HG03460 (cell line): ENCODE results near the gene PIK3R3.

ENCODE experiments used
- ATAC-seq: cut with Tn5 transposase; IDR thresholded peaks from one replicate; pipeline ENCODE4 v1.9.1; 2021; ENCODE audit not compliant: unreplicated experiment

The PIK3R3 gene

DNA sequence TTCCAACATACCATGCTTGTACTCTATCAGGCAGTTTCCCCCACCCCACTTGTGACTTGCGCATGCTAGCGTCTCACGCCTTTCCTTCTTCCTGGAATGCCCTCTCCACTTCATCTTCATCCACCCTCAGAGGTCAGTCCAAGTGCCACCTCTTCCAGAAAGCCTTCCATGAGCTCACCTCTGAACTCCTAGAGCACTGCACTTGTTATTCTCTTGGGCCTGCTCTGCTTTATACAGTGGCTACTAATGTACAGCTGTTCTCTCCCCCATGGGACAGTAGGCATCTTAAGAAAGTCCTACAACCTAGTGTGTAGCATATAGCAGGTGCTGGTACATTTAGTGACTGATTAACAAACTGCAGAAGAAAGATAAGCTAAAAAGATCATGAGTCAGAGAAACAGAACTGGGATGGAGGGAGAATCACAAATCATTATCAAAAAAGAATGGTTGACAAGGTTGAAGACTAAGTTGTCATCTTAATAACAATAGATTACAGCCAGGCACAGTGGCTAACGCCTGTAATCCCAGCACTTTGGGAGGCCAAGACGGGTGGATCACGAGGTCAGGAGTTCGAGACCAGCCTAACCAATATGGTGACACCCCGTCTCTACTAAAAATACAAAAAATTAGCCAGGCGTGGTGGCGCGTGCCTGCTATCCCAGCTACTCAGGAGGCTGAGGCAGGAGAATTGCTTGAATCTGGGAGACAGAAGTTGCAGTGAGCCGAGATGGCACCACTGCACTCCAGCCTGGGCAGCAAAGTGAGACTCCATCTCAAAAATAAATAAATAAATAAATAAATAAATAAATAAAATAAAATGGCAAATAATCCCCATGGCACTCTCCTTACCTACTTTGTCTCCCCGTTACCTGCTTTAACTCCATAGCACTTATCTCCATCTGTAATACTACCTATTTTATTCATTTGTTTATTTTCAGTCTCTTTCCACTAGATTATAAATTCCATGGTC lies 26.2 kb upstream of the PIK3R3 start:
- ATAC-seq, result peak; percentile 85

DNA sequence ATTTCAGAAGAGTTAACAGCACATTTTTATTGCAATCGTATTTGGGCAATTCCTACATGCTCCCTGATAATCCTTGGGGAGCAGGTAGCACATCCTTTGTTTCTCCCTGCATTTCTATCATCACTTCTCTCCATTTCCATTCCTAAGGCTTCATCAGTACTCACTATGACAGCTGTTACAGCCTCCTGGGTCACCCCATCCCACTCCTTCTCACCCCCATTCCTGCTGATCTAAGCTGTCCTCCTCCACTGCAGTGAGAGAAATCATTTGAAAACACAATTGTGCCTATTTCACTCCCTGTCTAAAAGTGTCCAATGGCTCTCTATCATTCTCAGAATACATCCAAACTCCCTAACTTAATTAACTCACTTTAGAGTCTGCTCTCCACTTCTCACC lies 25.5 kb upstream of the PIK3R3 start:
- ATAC-seq, result no peak

DNA sequence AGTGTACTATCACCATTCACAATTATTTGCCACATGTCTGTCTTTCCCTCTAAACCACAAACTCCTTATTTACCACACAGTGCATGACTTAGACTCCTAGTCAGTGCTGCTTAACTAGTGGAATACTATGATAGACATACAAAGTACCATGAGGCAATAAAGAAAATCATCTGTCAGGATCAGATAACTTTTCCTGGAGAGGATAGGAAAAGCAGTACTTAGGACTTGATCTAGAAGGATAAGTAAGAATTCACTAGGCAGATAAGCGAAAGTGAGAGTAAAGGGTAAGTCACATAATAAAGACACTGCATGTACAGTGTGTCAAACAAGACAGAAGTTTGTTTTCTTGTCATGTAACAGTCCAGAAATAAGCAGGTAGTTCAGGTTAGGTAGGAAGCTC lies 21.3 kb upstream of the PIK3R3 start:
- no peak for ATAC-seq

DNA sequence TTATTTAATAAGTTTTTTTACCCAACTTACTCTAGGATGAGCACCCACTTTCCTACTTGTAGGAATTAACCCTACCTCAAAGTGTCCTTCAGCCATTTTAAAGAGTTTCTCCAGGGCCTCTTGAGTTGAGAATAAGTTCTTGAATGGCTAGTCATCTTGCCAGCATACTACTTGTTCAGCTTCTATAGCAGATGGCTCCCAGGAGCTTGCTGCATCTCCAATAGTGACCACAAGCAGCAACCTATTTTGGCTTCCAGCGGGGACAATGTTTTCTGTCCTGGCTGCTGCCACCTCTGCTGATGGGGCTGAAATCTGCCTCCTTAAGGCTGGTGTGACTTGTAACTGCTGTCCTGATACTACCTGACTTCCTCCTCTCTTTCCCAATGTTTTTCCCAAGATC lies 20.8 kb upstream of the PIK3R3 start:
- ATAC-seq, result no peak

DNA sequence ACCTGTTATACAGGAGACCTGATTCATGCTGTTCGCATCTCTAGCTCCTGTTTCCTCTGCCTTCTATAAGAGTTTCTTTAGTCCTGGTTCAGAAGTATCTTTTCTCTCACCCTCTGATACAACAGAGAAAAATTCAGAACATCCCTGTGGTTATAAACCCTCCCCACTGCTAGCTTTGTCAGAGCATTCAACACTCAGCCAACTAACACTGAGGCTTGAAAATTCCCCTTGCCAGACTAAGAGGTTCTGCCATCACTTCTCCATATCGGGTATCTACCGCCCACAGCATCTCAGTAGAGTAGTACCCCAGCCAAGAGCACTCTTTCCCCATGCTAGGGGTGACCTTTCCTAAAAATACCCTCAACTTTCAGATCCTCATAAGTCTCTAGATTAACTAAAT lies 19.6 kb upstream of the PIK3R3 start:
- ATAC-seq, result no peak

DNA sequence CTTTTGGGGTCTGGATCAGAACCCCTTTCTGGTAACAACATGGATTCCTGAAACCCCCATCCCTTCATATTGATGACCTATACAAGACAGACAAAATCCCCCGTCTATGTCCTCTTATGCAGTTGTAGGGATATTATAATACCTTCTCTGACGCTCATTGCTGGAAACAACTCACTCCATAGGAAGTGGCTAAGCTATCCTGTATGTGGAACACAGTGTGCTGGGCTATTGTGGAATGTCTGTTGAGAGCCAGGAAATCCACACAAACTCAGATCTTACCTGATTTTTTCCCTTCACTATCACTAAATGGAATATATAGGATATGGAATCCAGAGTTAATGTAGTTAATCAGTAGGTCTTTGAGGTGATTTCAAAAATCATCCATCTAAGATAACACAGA lies 17.7 kb upstream of the PIK3R3 start:
- ATAC-seq, result no peak

DNA sequence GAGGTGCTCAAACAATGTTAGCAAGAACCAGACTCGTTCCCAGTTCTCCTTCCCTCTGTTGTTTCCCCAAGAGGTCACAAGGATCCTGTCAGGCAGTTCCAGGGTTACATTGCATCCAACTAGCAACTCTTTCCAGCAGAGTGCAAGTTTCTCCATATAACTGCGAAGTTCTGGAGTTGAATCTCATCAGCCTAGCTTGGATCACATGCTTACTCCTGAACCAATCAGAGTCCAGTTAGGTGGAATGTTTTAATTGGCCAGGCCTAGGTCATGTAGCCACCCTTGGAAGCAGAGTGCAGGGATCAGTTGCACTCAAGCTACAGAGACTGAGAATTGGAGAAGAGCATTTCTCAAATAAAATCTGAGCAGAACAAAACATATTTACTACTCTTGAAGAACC lies 15.9 kb upstream of the PIK3R3 start:
- no peak for ATAC-seq

DNA sequence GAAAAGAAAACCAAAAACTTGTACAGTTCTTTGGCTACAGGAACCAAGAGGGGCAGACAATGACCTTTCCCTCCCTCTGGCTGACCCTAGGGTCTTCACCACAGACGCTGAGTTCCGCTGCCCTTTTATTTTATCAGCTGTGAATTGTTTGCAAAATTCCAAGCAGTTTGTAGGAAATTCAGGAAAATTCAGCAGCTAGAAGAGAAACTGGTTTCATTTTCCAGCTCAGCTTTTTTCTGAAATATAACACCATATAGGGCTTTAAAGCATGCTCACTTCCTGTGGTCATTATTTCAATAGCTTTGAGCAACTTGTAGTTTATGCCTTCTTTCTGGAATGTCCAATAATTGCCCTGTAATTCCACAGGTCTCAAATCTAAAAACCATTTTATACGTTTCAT lies 5.5 kb upstream of the PIK3R3 start:
- ATAC-seq, result no peak

DNA sequence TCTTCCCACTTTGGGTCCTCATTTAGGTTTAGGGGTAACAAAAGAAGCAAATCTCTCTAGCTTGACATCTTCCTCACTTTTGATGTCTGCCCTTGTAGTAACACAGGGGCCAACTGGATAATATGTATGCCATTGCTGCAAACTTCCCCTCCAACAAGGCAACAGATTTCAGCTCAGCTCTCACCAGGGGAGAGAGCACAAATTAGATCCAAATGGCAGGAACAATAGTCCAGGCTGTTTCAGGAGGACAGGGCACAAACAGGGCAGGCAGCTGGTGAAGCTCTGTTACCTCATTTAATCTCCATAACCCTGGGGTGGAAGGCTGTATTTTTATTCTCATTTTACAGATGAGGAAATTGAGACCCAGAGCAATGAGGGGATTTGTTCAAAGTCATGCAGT lies 4.3 kb upstream of the PIK3R3 start:
- ATAC-seq, result no peak

DNA sequence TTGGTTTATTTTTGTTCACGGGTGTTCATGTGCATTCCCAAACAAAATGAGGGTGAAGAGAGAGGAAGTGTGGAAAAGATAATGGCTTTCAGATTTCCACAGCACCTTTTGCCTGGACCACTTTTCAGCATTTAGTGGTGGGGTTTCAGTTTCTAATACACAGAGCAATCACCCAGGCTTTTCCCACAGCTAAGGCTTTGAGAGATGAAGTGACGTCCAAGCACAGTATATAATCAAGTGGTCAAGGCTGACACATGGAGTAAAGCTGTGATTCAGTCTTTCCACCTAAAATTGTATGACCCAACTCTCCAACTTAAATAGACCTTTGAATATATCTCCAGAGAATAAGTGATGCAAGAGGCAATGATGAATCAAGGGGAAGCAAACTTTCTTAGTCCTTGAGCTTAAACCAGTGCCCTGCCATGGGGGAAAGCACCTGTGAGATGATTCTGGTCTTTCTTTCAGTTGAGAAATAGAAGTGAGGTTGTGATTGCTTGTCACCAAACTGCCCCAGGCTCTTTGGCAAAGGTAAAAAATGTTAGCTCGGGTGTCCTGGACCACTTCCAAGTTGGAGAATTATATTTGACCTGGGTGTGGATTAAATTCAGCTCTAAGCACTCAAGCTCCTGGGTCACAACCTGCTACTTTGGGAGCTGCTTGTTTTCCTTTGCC lies 2.4 kb upstream of the PIK3R3 start:
- no peak for ATAC-seq

DNA sequence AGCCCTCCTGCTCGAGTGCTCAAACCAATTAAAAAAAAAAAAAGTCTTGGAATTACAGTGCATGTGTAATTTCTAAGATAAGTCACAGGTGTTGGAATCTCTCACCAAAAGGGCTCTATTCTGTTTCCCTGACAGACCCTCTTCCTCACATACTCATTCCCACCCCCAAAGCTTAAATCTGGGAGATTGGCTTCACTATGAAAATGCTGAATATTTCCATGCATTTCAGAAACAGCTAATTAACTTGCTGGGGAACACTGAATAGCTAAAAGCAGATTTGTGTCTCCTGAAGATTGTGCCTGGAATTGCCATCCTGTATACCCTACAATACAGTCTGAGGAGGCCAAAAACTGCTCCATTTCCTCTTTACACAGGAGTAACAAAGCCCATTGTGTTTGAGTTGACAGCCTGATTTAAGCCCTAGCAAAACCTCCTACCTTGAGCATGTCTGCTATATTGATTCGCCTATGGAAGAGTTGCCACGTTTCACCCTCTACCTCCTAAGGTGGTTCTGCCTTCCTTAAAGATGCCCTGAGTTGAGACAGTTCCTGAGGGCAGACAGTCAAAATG lies 1.4 kb upstream of the PIK3R3 start:
- ATAC-seq, result no peak

DNA sequence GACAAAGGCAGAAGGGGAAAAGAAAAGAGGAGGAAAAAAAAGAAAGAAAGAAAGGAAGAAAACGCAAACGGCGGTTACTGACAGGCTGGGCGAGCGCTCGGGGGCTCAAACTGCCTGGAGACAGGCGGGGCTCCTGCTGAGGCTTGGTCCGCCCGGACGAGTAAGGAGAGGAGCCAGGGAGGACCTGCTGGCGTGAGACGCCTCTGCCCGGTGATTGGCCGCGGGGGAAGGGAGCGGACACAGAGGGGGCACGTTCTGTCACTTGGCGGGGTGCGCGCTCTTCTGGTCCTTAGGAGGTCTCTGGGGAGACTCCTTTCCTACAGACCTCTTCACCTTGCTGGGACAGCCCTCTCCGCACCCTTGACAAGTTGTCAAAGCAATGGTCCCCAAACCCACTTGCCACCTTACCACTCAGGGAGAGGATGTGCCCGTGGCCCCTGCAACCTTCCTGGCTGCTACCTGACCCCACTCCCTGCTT lies 791 bp upstream of the PIK3R3 start:
- peak; percentile 55 for ATAC-seq

DNA sequence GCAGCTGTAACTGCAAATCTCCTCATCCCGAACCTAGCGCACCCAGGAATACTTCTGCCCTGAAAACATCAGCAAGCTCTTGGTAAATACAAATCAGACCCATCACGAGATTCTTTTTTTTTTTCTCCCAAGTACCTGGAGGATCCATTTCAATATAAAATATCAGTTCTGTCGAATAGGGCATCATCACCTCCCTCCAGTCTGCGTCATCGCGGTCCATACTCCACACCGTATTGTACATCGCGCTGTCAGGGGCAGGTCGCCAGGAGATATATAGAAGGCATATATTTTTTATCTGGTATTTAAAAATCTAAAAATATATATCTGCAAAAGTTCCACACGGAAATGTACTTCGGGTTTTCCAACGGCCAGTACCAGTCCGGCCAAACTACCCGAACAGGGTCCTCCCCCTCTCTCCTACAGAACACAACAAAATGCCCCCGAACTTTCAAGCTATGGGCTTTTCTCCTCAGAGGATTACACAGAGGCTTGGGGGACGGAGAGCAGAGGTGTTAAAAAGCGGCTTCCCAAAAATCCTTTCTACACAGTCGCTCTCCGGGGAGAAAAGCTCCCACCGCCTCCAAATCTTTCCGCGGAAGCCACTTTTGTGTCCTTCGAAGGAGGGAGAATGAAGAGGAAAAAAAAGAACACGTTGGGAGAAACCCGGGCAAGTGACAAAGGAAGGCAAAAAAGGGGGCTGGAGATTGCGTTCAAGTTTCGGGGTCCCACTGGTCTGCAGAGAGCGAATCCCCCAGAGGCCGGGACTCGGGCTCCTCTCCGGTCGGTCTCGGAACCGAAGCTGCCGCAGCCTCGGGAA lies 509 bp downstream of the PIK3R3 start:
- no peak for ATAC-seq

DNA sequence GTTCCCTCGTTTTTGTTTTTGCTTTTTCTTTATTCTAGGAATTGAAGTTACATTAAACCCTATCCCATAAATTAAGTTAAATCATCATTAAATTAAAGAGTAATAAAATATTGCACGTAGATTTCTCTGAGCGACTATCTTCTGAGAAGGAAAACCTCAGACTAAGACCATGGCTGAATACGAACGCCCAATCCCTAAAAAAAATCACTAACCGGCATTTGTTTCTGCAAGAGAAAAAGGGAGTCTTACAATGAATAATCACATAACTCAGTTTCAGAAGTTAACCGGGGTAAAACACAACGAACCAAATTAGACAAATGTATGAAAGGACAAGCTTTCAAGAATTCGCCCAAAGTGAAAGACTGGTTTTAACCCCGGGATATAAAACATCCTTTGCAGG lies 1.3 kb downstream of the PIK3R3 start:
- ATAC-seq, result no peak

DNA sequence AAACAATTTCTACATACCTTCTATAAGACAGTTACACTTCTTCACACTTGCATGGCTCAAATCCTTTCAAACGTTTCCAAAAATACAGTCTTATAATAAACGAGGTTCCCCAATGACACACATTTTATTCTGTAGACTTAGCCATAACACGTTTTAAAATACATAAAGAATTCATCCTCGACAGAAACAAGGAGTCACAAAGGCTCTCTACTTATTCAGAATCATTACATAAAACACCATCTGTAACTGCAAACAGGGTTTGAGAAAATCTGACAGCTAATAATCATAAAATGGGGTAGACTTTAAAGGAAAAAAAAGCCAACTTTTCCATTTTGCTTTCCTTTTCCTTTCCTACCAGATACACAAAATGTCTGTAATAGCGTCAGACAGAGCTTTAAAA lies 1.8 kb downstream of the PIK3R3 start:
- ATAC-seq, result no peak

DNA sequence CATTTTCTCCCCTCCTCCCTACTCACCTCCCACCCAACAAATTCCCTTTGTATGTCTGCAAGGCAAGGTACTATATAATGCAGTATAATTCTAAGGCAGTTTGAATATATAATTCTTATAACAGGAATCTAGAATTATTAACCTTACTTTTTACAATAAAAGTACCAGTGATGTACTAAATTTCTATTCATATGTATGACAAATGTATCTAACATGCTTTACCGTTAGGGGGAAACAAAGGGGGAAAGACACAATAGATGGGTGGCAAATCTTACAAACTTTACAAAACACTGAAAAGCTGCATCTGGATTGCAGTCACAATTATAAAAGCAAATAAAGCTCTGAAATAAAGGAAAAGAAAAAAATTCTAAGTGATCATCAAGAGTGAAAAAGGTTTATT lies 2.3 kb downstream of the PIK3R3 start:
- no peak for ATAC-seq

DNA sequence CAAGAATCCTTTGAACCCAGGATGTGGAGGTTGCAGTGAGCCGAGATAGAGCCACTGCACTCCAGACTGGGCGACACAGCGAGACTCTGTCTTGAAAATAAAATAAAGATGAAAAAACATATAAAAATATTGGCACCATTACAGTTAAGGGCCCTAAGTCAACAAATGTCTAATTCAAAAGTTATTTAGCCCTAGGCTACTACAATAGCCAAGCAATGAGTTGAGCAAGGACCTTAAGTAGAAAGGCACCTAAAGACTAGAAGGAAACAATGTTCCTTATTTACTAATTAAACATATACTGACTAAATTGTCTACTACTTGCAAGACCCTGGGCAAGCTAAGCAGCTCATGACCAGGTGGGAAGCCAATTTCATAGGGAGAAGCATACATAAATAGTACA lies 4.1 kb downstream of the PIK3R3 start:
- ATAC-seq, result no peak

DNA sequence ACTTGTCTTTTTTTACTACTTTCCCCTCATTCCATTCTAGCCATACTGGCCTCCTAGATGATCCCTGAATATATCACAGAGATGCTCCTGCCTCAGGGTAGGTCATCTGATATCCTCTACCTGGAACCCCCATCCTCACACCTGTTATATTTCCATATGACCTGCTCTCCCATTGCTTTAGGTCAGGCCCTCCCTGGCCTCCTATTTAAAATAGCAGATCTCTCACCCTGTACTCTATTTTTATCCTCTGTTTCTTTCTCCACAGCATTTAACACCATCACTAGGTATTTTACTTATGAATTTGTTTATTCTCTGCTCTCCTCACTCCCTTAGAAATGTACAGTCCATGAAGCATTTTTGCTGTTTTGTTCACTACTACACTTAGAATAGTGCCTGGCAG lies 13.6 kb downstream of the PIK3R3 start:
- no peak for ATAC-seq

DNA sequence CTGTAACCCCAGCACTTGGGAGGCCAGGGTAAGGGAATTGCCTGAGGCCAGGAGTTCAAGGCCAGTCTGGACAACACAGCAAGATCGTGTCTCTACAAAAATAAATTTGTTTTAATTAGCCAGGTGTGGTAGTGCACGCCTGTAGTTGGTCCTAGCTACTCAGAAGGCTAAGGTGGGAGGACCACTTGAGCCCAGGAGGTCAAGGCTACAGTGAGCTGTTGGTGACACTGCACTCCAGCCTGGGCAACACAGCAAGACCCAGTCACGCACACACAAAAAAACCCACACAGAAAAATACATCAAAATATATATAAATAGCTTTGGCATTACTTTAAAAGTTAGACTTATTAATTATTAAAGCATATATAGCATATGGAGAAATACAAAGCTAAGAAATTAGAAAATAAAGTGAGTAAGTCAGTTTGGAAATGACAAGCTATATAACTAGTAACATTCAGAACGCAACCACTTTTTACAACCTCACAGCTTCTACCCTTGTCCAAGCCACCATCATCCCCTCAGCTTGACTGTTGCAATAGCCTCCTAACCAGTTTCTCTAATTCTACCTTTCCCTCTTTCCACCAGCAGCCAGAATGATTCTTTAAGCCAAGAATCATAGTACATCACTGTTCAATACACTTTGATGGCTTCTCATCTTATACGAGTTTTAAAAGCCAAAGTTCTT lies 14.5 kb downstream of the PIK3R3 start:
- ATAC-seq, result no peak

DNA sequence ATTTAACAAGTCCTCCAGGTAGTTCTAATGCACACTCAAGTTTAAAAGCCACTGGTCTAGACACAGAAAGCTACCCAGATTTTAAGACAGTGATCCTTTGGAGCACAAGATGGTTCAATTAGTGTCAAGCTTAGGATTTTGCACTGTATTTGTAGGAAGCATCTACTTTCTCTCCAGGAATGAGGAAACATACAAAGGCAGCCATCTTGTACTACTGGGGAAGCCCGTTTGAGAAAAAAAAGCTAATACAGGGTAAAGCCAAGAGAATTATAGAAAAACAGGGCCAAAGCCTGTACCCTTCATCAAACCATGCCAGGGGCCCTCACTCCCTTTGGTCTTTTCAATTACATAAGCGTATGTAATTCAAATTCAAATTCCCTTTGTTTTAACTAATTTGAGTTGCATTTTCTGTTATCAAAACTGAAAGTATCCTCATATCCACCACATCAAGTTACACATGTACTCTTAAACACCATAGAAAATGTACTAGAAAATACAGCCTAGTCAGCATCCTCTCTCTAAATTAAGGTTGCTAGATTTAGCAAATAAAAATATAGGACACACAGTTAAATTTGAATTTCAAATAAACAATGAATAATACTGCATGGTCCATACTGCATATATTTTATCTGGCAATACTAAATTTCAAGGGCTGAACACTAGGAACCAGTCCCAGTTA lies 17.4 kb downstream of the PIK3R3 start:
- no peak for ATAC-seq
